Neural cell (in vitro differentiated cells): ENCODE data around the gene FBLN2. TPM values are rescaled to one million over a fixed set of nuclear protein-coding genes. Genes with fewer than 3 reads are reported as not detected.

Experiments used
- H2AFZ ChIP-seq: fragments of 200-600, 300-800 bp; sonication (generic), shearing (Covaris generic); 2 replicates; pipeline ENCODE4 v1.6.0; 2014; ENCODE audit warnings: low read depth, mild to moderate bottlenecking, antibody characterized with exemption, low read length, moderate library complexity
- H3F3A ChIP-seq: fragments of 200-600 bp; shearing (Covaris generic); 2 replicates; pipeline ENCODE4 v1.6.1; 2016; ENCODE audit warnings: mild to moderate bottlenecking, moderate library complexity, mixed read lengths, antibody characterized with exemption, low read length; ENCODE audit not compliant: insufficient read depth, poor library complexity, severe bottlenecking
- H3K27ac ChIP-seq: fragments of 200-600, 300-800 bp; sonication (generic), shearing (Covaris generic); 2 replicates; pipeline ENCODE4 v1.5.1; 2014; ENCODE audit warnings: mild to moderate bottlenecking, low read length, moderate library complexity
- H3K27me3 ChIP-seq: fragments of 300-800, 200-600 bp; sonication (generic), shearing (Covaris generic); 2 replicates; pipeline ENCODE4 v1.6.0; 2014; ENCODE audit warnings: mild to moderate bottlenecking, low read depth, low read length, moderate library complexity; ENCODE audit not compliant: insufficient read depth
- H3K36me3 ChIP-seq: fragments of 300-800, 200-600 bp; sonication (generic), shearing (Covaris generic); 2 replicates; pipeline ENCODE4 v1.5.1; 2014; ENCODE audit warnings: mild to moderate bottlenecking, antibody characterized with exemption, low read length, moderate library complexity; ENCODE audit not compliant: insufficient read depth
- H3K4me2 ChIP-seq: fragments of 300-800, 200-600 bp; sonication (generic), shearing (Covaris generic); 2 replicates; pipeline ENCODE4 v1.6.0; 2014; ENCODE audit warnings: mild to moderate bottlenecking, low read length
- H3K4me3 ChIP-seq: fragments of 300-800, 200-600 bp; sonication (generic), shearing (Covaris generic); 2 replicates; pipeline ENCODE4 v1.5.1; 2014; ENCODE audit warnings: mild to moderate bottlenecking, low read length, moderate library complexity
- H3K79me2 ChIP-seq: fragments of 200-600 bp; shearing (Covaris generic); replicated peaks from 2 replicates; pipeline ENCODE4 v1.6.0; 2014; ENCODE audit warnings: mild to moderate bottlenecking, low read length, moderate library complexity; ENCODE audit not compliant: insufficient read depth
- H3K9ac ChIP-seq: fragments of 300-800, 200-600 bp; sonication (generic), shearing (Covaris generic); 2 replicates; pipeline ENCODE4 v1.6.1; 2016; ENCODE audit warnings: mild to moderate bottlenecking, low read length, mixed read lengths
- H3K9me2 ChIP-seq: fragments of 200-600 bp; shearing (Covaris generic); 2 replicates; pipeline ENCODE4 v1.6.1; 2016; ENCODE audit warnings: mild to moderate bottlenecking, low read length, mixed read lengths; ENCODE audit not compliant: insufficient read depth
- H3K9me3 ChIP-seq: fragments of 200-600, 300-800 bp; sonication (generic), shearing (Covaris generic); 2 replicates; pipeline ENCODE4 v1.6.1; 2016; ENCODE audit warnings: mild to moderate bottlenecking, mixed run types, low read length, moderate library complexity, mixed read lengths
- H4K20me1 ChIP-seq: fragments of 200-600 bp; shearing (Covaris generic); 2 replicates; pipeline ENCODE4 v1.6.1; 2016; ENCODE audit warnings: mild to moderate bottlenecking, mixed run types; ENCODE audit not compliant: insufficient read depth
- CTCF ChIP-seq: fragments of 450-650 bp; IDR thresholded peaks from 2 replicates; pipeline ENCODE4 v1.5.1; 2014; ENCODE audit warnings: antibody characterized with exemption, mild to moderate bottlenecking, moderate library complexity; ENCODE audit not compliant: poor library complexity, severe bottlenecking
- EP300 ChIP-seq: fragments of 450-650 bp; conservative IDR thresholded peaks from 2 replicates; pipeline ENCODE4 v1.6.1; 2014; ENCODE audit warnings: antibody characterized with exemption, mild to moderate bottlenecking, moderate library complexity; ENCODE audit not compliant: poor library complexity, severe bottlenecking
- EZH2 ChIP-seq: fragments of 200-600, 300-800 bp; shearing (Covaris generic), sonication (generic); IDR thresholded peaks from 2 replicates; pipeline ENCODE4 v1.6.1; 2014; ENCODE audit warnings: antibody characterized with exemption, low read length, borderline replicate concordance, mild to moderate bottlenecking; ENCODE audit not compliant: insufficient read depth, poor library complexity, severe bottlenecking
- MXI1 ChIP-seq: fragments of 450-650 bp; conservative IDR thresholded peaks from 2 replicates; pipeline ENCODE4 v1.6.1; 2014; ENCODE audit warnings: antibody characterized with exemption, mild to moderate bottlenecking; ENCODE audit not compliant: poor library complexity, severe bottlenecking
- POLR2AphosphoS5 ChIP-seq: IDR thresholded peaks from 2 replicates; pipeline ENCODE4 v1.6.1; 2012
- RAD21 ChIP-seq: fragments of 450-650 bp; conservative IDR thresholded peaks from 2 replicates; pipeline ENCODE4 v1.6.1; 2014; ENCODE audit warnings: antibody characterized with exemption, mild to moderate bottlenecking, moderate library complexity
- SMC3 ChIP-seq: fragments of 450-650 bp; conservative IDR thresholded peaks from 2 replicates; pipeline ENCODE4 v1.6.1; 2014; ENCODE audit warnings: antibody characterized with exemption, mild to moderate bottlenecking, moderate library complexity; ENCODE audit not compliant: poor library complexity
- TAF1 ChIP-seq: IDR thresholded peaks from 2 replicates; pipeline ENCODE4 v1.6.1; 2012; ENCODE audit warnings: low read depth
- polyA plus RNA-seq: library from polyadenylated mRNA; depleted of rRNA; stranded (reverse); fragments of >200 nt; gene quantifications from 2 replicates; pipeline ENCODE4 v1.2.3, GENCODE V29; 2014
- TF ChIP-seq, protein P1 (sequence below): IDR thresholded peaks from 2 replicates; pipeline ENCODE4 v1.6.1; 2012; ENCODE audit warnings: borderline replicate concordance

Gene FBLN2
- polyA plus RNA-seq, 1 donor from 2014 or later = 0.37 TPM

- TF ChIP-seq EP300 = no peak
- TF ChIP-seq TAF1 = no peak
- TF ChIP-seq, protein P1, sequence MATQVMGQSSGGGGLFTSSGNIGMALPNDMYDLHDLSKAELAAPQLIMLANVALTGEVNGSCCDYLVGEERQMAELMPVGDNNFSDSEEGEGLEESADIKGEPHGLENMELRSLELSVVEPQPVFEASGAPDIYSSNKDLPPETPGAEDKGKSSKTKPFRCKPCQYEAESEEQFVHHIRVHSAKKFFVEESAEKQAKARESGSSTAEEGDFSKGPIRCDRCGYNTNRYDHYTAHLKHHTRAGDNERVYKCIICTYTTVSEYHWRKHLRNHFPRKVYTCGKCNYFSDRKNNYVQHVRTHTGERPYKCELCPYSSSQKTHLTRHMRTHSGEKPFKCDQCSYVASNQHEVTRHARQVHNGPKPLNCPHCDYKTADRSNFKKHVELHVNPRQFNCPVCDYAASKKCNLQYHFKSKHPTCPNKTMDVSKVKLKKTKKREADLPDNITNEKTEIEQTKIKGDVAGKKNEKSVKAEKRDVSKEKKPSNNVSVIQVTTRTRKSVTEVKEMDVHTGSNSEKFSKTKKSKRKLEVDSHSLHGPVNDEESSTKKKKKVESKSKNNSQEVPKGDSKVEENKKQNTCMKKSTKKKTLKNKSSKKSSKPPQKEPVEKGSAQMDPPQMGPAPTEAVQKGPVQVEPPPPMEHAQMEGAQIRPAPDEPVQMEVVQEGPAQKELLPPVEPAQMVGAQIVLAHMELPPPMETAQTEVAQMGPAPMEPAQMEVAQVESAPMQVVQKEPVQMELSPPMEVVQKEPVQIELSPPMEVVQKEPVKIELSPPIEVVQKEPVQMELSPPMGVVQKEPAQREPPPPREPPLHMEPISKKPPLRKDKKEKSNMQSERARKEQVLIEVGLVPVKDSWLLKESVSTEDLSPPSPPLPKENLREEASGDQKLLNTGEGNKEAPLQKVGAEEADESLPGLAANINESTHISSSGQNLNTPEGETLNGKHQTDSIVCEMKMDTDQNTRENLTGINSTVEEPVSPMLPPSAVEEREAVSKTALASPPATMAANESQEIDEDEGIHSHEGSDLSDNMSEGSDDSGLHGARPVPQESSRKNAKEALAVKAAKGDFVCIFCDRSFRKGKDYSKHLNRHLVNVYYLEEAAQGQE = no peak
- no peak for TF ChIP-seq MXI1
- no peaks in the 10 kb centered on the region for H4K20me1 ChIP-seq
- no peak overlapping the region for H3K4me3 ChIP-seq
- H3K36me3 ChIP-seq = no peaks in the 10 kb centered on the region
- H3K79me2 ChIP-seq = no peaks in the 10 kb centered on the region
- no peak overlapping the region for H3K9ac ChIP-seq
- H2AFZ ChIP-seq = no peak overlapping the region
- H3K27me3 ChIP-seq = no peaks in the 10 kb centered on the region
- no peaks in the 10 kb centered on the region for H3F3A ChIP-seq
- H3K27ac ChIP-seq = no peak overlapping the region
- H3K9me2 ChIP-seq = no peaks in the 10 kb centered on the region
- H3K4me2 ChIP-seq = no peak overlapping the region
- H3K9me3 ChIP-seq = no peaks in the 10 kb centered on the region
Observed at GRCh38 chr3:13563911-13564310, 15.0 kb downstream of the FBLN2 start.

GRCh38 chr3:13564751-13565560, 16.0 kb downstream of the FBLN2 start:
- H3K27me3 ChIP-seq = no peaks in the 10 kb centered on the region
- no peaks in the 10 kb centered on the region for H3K9me2 ChIP-seq
- no peak overlapping the region for H3K4me3 ChIP-seq
- no peak overlapping the region for H3K9ac ChIP-seq
- no peaks in the 10 kb centered on the region for H3K79me2 ChIP-seq
- H3K4me2 ChIP-seq = no peak overlapping the region
- no peak for TF ChIP-seq SMC3
- no peak for TF ChIP-seq RAD21
- TF ChIP-seq MXI1 = no peak
- TF ChIP-seq EP300 = no peak
- TF ChIP-seq, protein P1 = no peak
- no peak for TF ChIP-seq TAF1
- TF ChIP-seq POLR2AphosphoS5 = no peak
- TF ChIP-seq CTCF = no peak
- no peak for TF ChIP-seq EZH2
- no peaks in the 10 kb centered on the region for H3F3A ChIP-seq
- no peak overlapping the region for H3K27ac ChIP-seq
- H2AFZ ChIP-seq = no peak overlapping the region
- H3K9me3 ChIP-seq = no peaks in the 10 kb centered on the region
- no peaks in the 10 kb centered on the region for H3K36me3 ChIP-seq
- H4K20me1 ChIP-seq = no peaks in the 10 kb centered on the region
